Osteoblast (primary cell): Measurements from ENCODE around the gene TP53BP1. TPM values are rescaled to one million over a fixed set of nuclear protein-coding genes. Genes with fewer than 3 reads are reported as not detected.

ENCODE experiments used
- DNase-seq: peaks from one replicate; pipeline ENCODE4 v3.0.0; 2011; ENCODE audit warnings: low spot score, mixed read lengths; ENCODE audit not compliant: insufficient read length; ENCODE audit errors: missing footprints
- H2AFZ ChIP-seq: 2 replicates; pipeline ENCODE4 v1.6.0; 2011; ENCODE audit warnings: mild to moderate bottlenecking, low read length
- H3K27ac ChIP-seq: 2 replicates; pipeline ENCODE4 v1.5.1; 2011; ENCODE audit warnings: mild to moderate bottlenecking, low read depth, low read length, moderate library complexity
- H3K27me3 ChIP-seq: 2 replicates; pipeline ENCODE4 v1.6.0; 2012; ENCODE audit warnings: mild to moderate bottlenecking, control low read depth, inconsistent platforms, low read length, moderate library complexity; ENCODE audit not compliant: insufficient read depth
- H3K36me3 ChIP-seq: 2 replicates; pipeline ENCODE4 v1.5.1; 2011; ENCODE audit warnings: mild to moderate bottlenecking, low read length, control low read depth, moderate library complexity; ENCODE audit not compliant: insufficient read depth
- H3K4me1 ChIP-seq: 2 replicates; pipeline ENCODE4 v1.5.1; 2011; ENCODE audit warnings: mild to moderate bottlenecking, low read length, control low read depth, moderate library complexity; ENCODE audit not compliant: insufficient read depth
- H3K4me2 ChIP-seq: 2 replicates; pipeline ENCODE4 v1.6.0; 2011; ENCODE audit warnings: mild to moderate bottlenecking, low read length; ENCODE audit not compliant: insufficient read depth
- H3K4me3 ChIP-seq: fragments of 200-600 bp; sonication (generic); 3 replicates; pipeline ENCODE4 v1.5.1; 2012; ENCODE audit warnings: mild to moderate bottlenecking, low read length, inconsistent platforms; ENCODE audit not compliant: insufficient read depth
- H3K79me2 ChIP-seq: 2 replicates; pipeline ENCODE4 v1.6.0; 2012; ENCODE audit warnings: mild to moderate bottlenecking, low read length, control low read depth, inconsistent platforms; ENCODE audit not compliant: insufficient read depth
- H3K9me3 ChIP-seq: 2 replicates; pipeline ENCODE4 v1.5.1; 2011; ENCODE audit warnings: low read depth, low read length, control low read depth
- H4K20me1 ChIP-seq: 2 replicates; pipeline ENCODE4 v1.6.0; 2012; ENCODE audit warnings: mild to moderate bottlenecking, low read length, control low read depth; ENCODE audit not compliant: insufficient read depth
- CTCF ChIP-seq: IDR thresholded peaks from 2 replicates; pipeline ENCODE4 v1.5.1; 2011; ENCODE audit warnings: mild to moderate bottlenecking, low read depth, low read length, moderate library complexity; ENCODE audit errors: extremely low read depth
- total RNA-seq: library from RNA; depleted of rRNA; stranded (reverse); fragments of >200 nt; gene quantifications from 2 replicates; pipeline ENCODE4 v1.2.3, GENCODE V29; 2012

Gene TP53BP1
- total RNA-seq, 1 donor = 88.7 TPM

GRCh38 chr15:43526261-43526930 lies 33.4 kb upstream of the TP53BP1 start:
- Histone ChIP-seq H3K79me2 (peaks cover 24% of the 10 kb centered on the region), H3K4me2 (no peak overlapping the region), H4K20me1 (peaks cover 70% of the 10 kb centered on the region), H3K36me3 (peaks cover 72% of the 10 kb centered on the region), H3K27me3 (no peaks in the 10 kb centered on the region), H3K4me1 (no peaks in the 10 kb centered on the region), H3K27ac (no peak overlapping the region), H3K4me3 (no peak overlapping the region), H2AFZ (no peak overlapping the region), H3K9me3 (no peaks in the 10 kb centered on the region)
- TF ChIP-seq CTCF = no peak
- DNase-seq = peak; percentile 30

GRCh38 chr15:43525131-43525530 lies 32.2 kb upstream of the TP53BP1 start:
- H3K36me3 ChIP-seq = peaks cover 77% of the 10 kb centered on the region
- peak; percentile 9 for DNase-seq

GRCh38 chr15:43524254-43524845 lies 31.4 kb upstream of the TP53BP1 start:
- no peak overlapping the region for H2AFZ ChIP-seq
- no peak overlapping the region for H3K27ac ChIP-seq
- no peak overlapping the region for H3K4me3 ChIP-seq
- H3K4me2 ChIP-seq = no peak overlapping the region
- no peaks in the 10 kb centered on the region for H3K27me3 ChIP-seq
- H3K4me1 ChIP-seq = peaks cover 3% of the 10 kb centered on the region
- H4K20me1 ChIP-seq = peaks cover 81% of the 10 kb centered on the region
- peaks cover 72% of the 10 kb centered on the region for H3K36me3 ChIP-seq
- H3K79me2 ChIP-seq = peaks cover 45% of the 10 kb centered on the region
- no peaks in the 10 kb centered on the region for H3K9me3 ChIP-seq
- DNase-seq = peak; percentile 9
- TF ChIP-seq CTCF = no peak

More at GRCh38 chr15:43525131-43525530, 32.2 kb upstream of the TP53BP1 start:
- no peak overlapping the region for H2AFZ ChIP-seq
- peaks cover 37% of the 10 kb centered on the region for H3K79me2 ChIP-seq
- no peak for TF ChIP-seq CTCF
- H3K27me3 ChIP-seq = no peaks in the 10 kb centered on the region
- no peak overlapping the region for H3K4me3 ChIP-seq
- no peak overlapping the region for H3K4me2 ChIP-seq
- H4K20me1 ChIP-seq = peaks cover 80% of the 10 kb centered on the region
- no peaks in the 10 kb centered on the region for H3K9me3 ChIP-seq
- H3K27ac ChIP-seq = no peak overlapping the region
- no peaks in the 10 kb centered on the region for H3K4me1 ChIP-seq

- no peak overlapping the region for H3K4me2 ChIP-seq
- no peak overlapping the region for H3K4me3 ChIP-seq
- H3K4me1 ChIP-seq = peaks cover 10% of the 10 kb centered on the region
- peak; percentile 45 for DNase-seq
- H4K20me1 ChIP-seq = peaks cover 85% of the 10 kb centered on the region
- H2AFZ ChIP-seq = no peak overlapping the region
- H3K9me3 ChIP-seq = no peaks in the 10 kb centered on the region
- no peak overlapping the region for H3K27ac ChIP-seq
- TF ChIP-seq CTCF = no peak
- peaks cover 72% of the 10 kb centered on the region for H3K36me3 ChIP-seq
- no peaks in the 10 kb centered on the region for H3K27me3 ChIP-seq
- peaks cover 52% of the 10 kb centered on the region for H3K79me2 ChIP-seq
These were observed 30.7 kb upstream of the TP53BP1 start for GRCh38 chr15:43523646-43524045.
